ENCODE results near the gene DCLK3. TPM values are rescaled to one million over a fixed set of nuclear protein-coding genes. Genes with fewer than 3 reads are reported as not detected.
A peak's percentile ranks its signal among the peaks of the same experiment; 100 is the strongest.

Gene DCLK3
- total RNA-seq, 1 experiment from 2014 or later, result 1.4 TPM

DNA sequence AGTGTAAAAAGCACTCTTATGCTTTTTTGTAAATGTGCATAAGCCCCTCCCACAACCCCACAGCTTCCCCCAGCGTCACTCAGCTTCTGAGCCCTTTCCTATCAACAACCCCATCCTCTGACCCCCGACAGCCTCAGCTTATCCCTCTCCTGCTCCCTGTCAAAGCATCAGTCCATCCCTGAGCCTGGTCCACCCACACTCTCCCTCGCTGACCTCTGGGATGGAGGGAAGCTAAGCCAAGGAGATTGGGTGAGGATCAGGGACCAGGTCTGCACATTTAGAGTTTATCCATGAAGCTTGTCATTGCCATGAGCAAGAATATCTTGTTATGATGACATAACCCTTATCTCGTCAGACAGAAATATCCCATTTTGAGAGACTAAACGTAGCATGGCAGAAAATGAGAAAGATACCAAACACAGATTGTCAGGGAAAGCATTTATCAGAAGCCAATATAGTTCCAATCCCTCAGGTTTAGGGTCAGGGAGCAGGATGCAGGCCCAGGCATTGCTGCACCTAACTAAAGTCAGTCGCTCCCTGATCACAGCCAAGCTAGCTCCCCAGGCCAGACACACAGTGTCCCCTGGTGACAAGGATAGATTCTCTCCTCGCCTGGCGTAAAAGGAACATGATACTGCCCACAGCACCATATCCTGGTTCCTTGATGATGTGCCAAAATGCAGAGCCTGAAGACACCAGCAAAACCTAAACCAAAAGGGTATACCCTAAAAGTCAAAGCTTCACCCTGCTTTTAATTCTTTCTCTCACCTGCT, 66.9 kb downstream of the DCLK3 start:
- no peaks in the 10 kb centered on the region; the same call in 1 of the 2 replicates for H3K27me3 Mint-ChIP-seq (ENCODE audit: low read depth)
- Histone ChIP-seq H3K56ac (ENCODE audit: insufficient read length, low read depth, low read length) (no peak overlapping the region), H3K4me1 (ENCODE audit: insufficient read depth, low read length) (peaks cover 2% of the 10 kb centered on the region; the same call in 1 of the 2 replicates), H3K9ac (ENCODE audit: extremely low read depth, insufficient read length, low read length) (no peak overlapping the region), H2BK20ac (ENCODE audit: low read depth, low read length, poor library complexity, severe bottlenecking) (no peak overlapping the region), H2AFZ (ENCODE audit: low read length) (no peak overlapping the region), H4K91ac (ENCODE audit: insufficient read length, low read depth, low read length) (no peak overlapping the region), H3T11ph (ENCODE audit: low read length) (no peak overlapping the region), H2BK15ac (ENCODE audit: low read depth, low read length) (no peak overlapping the region), H3K27me3 (ENCODE audit: insufficient read depth, low read length) (no peaks in the 10 kb centered on the region), H3K18ac (ENCODE audit: insufficient read length, low read depth, low read length) (no peak overlapping the region), H2BK5ac (ENCODE audit: insufficient read length, low read length) (no peak overlapping the region), H3K27ac (ENCODE audit: insufficient read length, low read depth, low read length) (no peak overlapping the region), H2BK120ac (ENCODE audit: low read depth, low read length, poor library complexity, severe bottlenecking) (no peak overlapping the region), H3K4ac (ENCODE audit: low read depth, low read length) (no peak overlapping the region), H2AK5ac (ENCODE audit: insufficient read length, low read length) (no peak overlapping the region), H3K14ac (ENCODE audit: insufficient read depth, low read length) (no peak overlapping the region), H4K8ac (replicated peaks; ENCODE audit: insufficient read length, low read depth, low read length) (no peak overlapping the region), H2BK12ac (ENCODE audit: insufficient read length, low read depth, low read length) (no peak overlapping the region), H3K23me2 (ENCODE audit: insufficient read length, low read depth, low read length, poor library complexity, severe bottlenecking) (no peaks in the 10 kb centered on the region), H4K20me1 (ENCODE audit: control insufficient read depth, insufficient read depth, insufficient read length) (no peaks in the 10 kb centered on the region), H3K9me3 (ENCODE audit: control insufficient read depth, low read depth, low read length) (no peaks in the 10 kb centered on the region), H3K79me1 (ENCODE audit: insufficient read depth, low read depth, low read length, poor library complexity, severe bottlenecking) (no peaks in the 10 kb centered on the region), H4K5ac (ENCODE audit: insufficient read length, low read depth, low read length) (no peak overlapping the region), H3K79me2 (ENCODE audit: insufficient read depth, low read length) (no peaks in the 10 kb centered on the region), H3K4me2 (ENCODE audit: insufficient read depth, insufficient read length, low read length) (no peak overlapping the region), H3K23ac (ENCODE audit: insufficient read length, low read depth, low read length) (no peak overlapping the region)
- H3K9me3 Mint-ChIP-seq, result peaks cover 12 to 14% of the 10 kb centered on the region in 2 experiments; a peak in 4 of 5 replicates
- TF ChIP-seq, protein P1, sequence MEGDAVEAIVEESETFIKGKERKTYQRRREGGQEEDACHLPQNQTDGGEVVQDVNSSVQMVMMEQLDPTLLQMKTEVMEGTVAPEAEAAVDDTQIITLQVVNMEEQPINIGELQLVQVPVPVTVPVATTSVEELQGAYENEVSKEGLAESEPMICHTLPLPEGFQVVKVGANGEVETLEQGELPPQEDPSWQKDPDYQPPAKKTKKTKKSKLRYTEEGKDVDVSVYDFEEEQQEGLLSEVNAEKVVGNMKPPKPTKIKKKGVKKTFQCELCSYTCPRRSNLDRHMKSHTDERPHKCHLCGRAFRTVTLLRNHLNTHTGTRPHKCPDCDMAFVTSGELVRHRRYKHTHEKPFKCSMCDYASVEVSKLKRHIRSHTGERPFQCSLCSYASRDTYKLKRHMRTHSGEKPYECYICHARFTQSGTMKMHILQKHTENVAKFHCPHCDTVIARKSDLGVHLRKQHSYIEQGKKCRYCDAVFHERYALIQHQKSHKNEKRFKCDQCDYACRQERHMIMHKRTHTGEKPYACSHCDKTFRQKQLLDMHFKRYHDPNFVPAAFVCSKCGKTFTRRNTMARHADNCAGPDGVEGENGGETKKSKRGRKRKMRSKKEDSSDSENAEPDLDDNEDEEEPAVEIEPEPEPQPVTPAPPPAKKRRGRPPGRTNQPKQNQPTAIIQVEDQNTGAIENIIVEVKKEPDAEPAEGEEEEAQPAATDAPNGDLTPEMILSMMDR (conservative IDR thresholded peaks at IDR 0.05), result peak; percentile 35; the same call in 2 of the 3 replicates
- WGBS (ENCODE audit: extremely low coverage, insufficient read length, low lambda C conversion rate), result no CpG with 5 or more reads among the region's 8 CpGs
- no peak overlapping the region for H3K4me3 Mint-ChIP-seq
- H3K4me1 Mint-ChIP-seq, result peaks cover 33 to 44% of the 10 kb centered on the region in 2 experiments
- peaks cover 0 to 10% (median 4%) of the 10 kb centered on the region in 3 experiments; a peak in 6 of 7 replicates for H3K36me3 Mint-ChIP-seq (ENCODE audit: insufficient read depth in 1 of 3, low read depth in 3 of 3)
- no peak overlapping the region; a peak in 1 of 7 replicates for H3K27ac Mint-ChIP-seq
- peak; percentile 42 for DNase-seq

Data from H9 (cell line).